Measurements from ENCODE around the gene PRDM7.
"Not testable (repeated sequence)": the region's sequence is repeated elsewhere in the genome, so short reads cannot be mapped to it uniquely, and the experiment has no call there.

The PRDM7 gene

GRCh38 chr16:90072442-90073105 is 4.6 kb downstream of the PRDM7 start:
- DNase-seq (ENCODE audit: low spot score): no peak

GRCh38 chr16:90070440-90070839 is 6.7 kb downstream of the PRDM7 start:
- DNase-seq (ENCODE audit: low spot score): no peak

- no peak for DNase-seq (ENCODE audit: low spot score)
Measured at GRCh38 chr16:90061437-90061836, 15.7 kb downstream of the PRDM7 start.

GRCh38 chr16:90057738-90058173 is 19.4 kb downstream of the PRDM7 start:
- DNase-seq (ENCODE audit: low spot score): peak; percentile 11

- DNase-seq (ENCODE audit: low spot score): not testable (repeated sequence)
Measured at GRCh38 chr16:90056521-90056920, 20.6 kb downstream of the PRDM7 start.

GRCh38 chr16:90055371-90055770 is 21.8 kb downstream of the PRDM7 start:
- no peak for DNase-seq (ENCODE audit: low spot score)

GRCh38 chr16:90054554-90054953 is 22.6 kb downstream of the PRDM7 start:
- no peak for DNase-seq (ENCODE audit: low spot score)

- no peak for DNase-seq (ENCODE audit: low spot score)
Measured at GRCh38 chr16:90053902-90054500, 23.1 kb downstream of the PRDM7 start.

- no peak for DNase-seq (ENCODE audit: low spot score)
Measured at GRCh38 chr16:90050969-90051368, 26.2 kb downstream of the PRDM7 start.

GRCh38 chr16:90048737-90049330 is 28.3 kb downstream of the PRDM7 start:
- no peak for DNase-seq (ENCODE audit: low spot score)

- no peak for DNase-seq (ENCODE audit: low spot score)
Measured at GRCh38 chr16:90048347-90048722, 28.8 kb downstream of the PRDM7 start.

GRCh38 chr16:90047714-90048346 is 29.3 kb downstream of the PRDM7 start:
- DNase-seq (ENCODE audit: low spot score): no peak

- DNase-seq (ENCODE audit: low spot score): no peak
Measured at GRCh38 chr16:90046971-90047713, 30.0 kb downstream of the PRDM7 start.

GRCh38 chr16:90046122-90046970 is 30.8 kb downstream of the PRDM7 start:
- DNase-seq (ENCODE audit: low spot score): no peak

- no peak for DNase-seq (ENCODE audit: low spot score)
Measured at GRCh38 chr16:90044111-90044551, 33.0 kb downstream of the PRDM7 start.

GRCh38 chr16:90043526-90043925 is 33.6 kb downstream of the PRDM7 start:
- DNase-seq (ENCODE audit: low spot score): no peak

GRCh38 chr16:90042946-90043514 is 34.1 kb downstream of the PRDM7 start:
- no peak for DNase-seq (ENCODE audit: low spot score)

GRCh38 chr16:90041896-90042473 is 35.1 kb downstream of the PRDM7 start:
- no peak for DNase-seq (ENCODE audit: low spot score)

- DNase-seq (ENCODE audit: low spot score): no peak
Measured at GRCh38 chr16:90040152-90041023, 36.7 kb downstream of the PRDM7 start.

GRCh38 chr16:90037276-90037675 is 39.9 kb downstream of the PRDM7 start:
- DNase-seq (ENCODE audit: low spot score): no peak

Measured in CD4-positive, alpha-beta T cell treated with Interleukin-2 at 100 ng/mL for 4 hours (primary cell).